GM19467 (cell line): ENCODE measurements around the gene PAIP2.
"Not testable (repeated sequence)": the region's sequence is repeated elsewhere in the genome, so short reads cannot be mapped to it uniquely, and the experiment has no call there.

Source experiments
- ATAC-seq: cut with Tn5 transposase; IDR thresholded peaks from one replicate; pipeline ENCODE4 v1.9.1; 2021; ENCODE audit warnings: mild to moderate bottlenecking, moderate library complexity; ENCODE audit not compliant: unreplicated experiment

PAIP2 gene

DNA sequence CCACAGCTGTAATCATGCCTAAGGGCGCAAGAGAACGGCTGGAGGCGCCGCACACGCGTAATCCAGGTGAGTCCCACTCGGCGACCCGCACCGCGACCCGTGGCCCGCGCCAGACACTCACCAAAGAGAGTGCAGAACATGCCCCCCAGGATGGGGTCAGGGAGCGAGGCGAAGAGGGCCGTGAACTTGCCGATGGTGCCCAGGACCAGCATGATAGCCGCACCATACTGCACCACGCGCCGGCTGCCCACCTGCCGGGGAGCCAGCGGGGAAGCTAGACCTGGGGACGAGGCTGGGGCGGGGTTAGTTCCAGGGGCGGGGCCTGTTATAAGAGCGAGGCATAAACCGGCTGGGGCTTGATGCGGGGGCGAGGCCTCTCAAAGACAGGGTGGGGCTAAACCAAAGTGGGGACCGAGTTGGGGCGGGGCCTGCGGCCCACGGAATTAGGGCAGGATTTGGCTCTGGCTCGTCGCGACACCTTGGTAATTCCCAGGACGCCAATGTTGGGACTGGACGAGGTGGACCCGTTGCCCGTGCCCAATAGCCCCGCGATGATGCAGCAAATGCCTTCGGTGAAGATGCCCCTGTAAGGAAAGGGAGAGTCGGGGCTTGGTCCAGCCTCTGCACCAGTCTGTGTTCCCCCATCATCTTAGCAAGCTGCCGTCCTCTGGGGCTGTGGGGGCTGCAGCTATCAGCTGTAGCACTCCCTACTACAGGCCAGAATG lies 36.6 kb downstream of the PAIP2 start:
- no peak for ATAC-seq

DNA sequence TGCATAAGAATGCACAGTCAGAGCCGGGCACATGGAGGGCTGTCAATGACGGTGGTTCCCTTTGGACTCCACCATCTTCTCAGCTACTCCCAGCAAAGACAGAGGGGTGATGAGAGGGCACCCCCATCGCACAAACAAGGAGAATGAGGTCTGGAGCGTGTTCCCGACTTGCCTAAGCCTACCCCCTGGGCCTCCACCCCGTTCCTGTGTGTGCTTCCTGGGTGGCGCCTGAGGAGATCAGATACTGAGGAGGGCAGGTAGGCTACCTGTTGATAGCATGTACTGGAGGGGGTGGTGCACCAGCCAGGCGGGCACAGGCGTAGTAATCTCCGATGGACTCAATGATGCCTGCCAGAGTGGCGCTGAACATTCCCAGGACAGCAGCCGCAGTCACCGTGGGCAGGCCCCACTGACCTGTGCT lies 37.3 kb downstream of the PAIP2 start:
- no peak for ATAC-seq

GRCh38 chr5:139379626-139380449 lies 38.2 kb downstream of the PAIP2 start:
- ATAC-seq, result no peak

GRCh38 chr5:139381837-139382761 lies 40.4 kb downstream of the PAIP2 start:
- ATAC-seq, result no peak

- ATAC-seq, result no peak
These were observed 41.2 kb downstream of the PAIP2 start for GRCh38 chr5:139382807-139383206.

GRCh38 chr5:139383275-139383992 lies 41.8 kb downstream of the PAIP2 start, which contains the start of gene SLC23A1:
Gene SLC23A1 (minus strand): TSS chr5:139383297. CDS start chr5:139383253, 44 bp downstream.
- no peak for ATAC-seq

- ATAC-seq, result no peak
These were observed 42.4 kb downstream of the PAIP2 start for GRCh38 chr5:139383993-139384590.

DNA sequence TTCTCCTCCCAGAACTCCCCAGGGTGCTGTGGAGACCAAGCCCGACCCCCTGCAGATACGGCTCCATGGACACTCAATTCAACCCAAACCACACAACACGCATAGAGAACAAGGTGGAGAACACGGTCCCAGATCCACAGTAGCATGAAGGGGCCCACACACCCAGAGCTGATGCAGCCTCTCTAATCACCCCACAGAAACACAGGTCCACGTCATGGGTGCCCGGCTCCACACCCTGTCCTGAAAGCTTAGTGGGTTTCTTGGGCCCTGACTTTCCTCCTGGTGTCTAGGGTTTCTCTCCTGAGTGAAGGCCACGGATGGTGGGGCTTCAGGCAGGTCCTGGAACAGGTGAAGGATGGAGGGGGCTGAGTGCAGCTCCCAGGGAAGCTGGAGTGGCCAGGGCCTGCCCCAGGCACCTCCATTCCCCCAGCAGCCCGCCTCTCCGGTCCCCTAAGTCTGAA lies 43.0 kb downstream of the PAIP2 start:
- no peak for ATAC-seq

DNA sequence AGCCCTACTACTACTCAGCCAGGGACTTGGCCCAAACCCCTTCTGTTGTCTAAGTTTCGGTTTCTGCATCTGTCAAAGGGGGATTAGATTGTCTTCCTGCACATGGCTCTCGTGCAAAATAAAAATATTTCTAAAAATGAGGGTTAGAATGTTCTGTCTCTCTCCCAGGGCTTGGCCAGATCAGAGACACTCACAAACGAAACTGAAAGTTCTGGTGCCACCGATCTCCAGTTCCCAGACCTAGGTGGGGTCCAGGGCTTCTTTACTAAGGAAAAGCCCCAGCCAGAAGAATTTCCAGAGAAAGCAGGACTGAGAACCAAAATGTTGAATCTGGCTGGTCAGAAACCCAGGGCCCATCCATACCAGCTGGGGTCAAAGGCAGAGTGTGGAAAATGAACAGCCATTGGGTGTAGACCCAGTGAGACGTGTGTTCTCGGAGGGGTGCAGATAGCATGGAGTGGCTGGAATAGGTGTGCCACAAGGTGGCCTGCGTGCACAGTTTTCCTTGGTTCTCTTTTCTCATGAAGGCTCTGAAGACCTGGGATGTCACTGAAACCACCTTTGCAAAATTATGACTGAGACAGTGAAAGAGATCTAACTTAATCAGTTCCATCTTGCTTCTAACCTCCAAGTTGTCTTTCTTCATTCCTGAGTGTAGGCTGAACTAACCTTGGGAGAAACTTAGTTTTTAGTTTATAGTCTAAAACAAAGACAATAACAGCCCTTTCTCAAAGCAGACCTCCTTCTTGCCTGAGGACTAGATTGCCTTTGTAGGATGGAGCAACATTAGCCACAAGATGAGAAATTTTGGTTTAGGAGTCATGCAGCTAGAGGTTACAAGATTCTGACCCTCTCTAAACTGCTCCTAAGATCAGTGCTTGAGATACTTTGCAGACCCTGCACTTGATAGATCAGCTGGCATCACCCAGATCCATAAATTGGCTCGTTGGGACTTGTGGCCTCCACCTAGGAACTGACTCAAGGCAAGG lies 43.7 kb downstream of the PAIP2 start:
- ATAC-seq, result no peak

DNA sequence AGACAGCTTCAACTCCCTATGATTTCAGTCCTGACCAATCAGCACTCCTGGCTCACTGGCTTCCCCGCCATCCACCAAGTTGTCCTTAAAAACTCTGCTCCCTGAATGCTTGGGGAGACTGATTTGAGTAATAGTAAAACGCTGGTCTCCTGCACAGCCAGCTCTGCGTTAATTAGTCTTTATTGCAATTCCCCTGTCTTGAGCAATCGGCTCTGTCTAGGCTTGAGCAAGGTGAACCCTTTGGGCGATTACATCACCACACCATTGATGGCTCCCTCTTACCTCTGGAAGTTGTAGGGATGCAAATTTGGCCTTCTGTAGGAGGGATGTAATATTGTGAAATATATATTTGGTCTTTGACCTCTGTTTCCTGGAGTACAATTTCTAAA lies 44.4 kb downstream of the PAIP2 start:
- ATAC-seq, result no peak

- ATAC-seq, result not testable (repeated sequence)
These were observed 45.3 kb downstream of the PAIP2 start for GRCh38 chr5:139386956-139387355.

DNA sequence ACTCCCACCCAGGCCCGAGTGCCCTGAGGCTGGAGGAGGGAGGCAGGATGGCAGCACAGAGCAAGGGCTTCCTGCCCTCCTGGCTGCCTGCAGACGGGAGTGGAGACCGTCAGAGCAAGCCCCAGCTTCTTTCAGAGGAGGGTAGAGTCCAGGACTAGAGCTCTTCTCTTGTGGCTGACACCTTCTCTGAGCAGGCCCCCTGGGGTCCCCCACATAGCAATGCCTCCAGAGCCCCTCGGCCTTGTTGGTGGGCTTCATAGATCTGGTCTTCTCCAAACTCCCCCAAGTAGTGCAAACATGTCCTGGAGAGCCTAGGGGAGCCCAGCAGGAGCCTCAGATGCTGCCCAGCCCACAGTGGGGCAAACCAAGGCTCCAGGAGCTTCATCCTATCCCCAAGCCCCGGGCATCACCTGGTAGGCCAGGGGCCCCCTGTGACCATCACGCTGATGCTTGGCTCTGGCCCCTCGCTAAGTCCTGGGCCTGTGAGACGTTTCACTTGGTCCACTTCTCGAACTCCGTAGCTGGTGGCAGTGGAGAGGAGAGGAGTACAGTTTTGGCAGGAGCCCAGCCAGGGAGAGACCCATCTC lies 46.0 kb downstream of the PAIP2 start:
- ATAC-seq, result no peak

DNA sequence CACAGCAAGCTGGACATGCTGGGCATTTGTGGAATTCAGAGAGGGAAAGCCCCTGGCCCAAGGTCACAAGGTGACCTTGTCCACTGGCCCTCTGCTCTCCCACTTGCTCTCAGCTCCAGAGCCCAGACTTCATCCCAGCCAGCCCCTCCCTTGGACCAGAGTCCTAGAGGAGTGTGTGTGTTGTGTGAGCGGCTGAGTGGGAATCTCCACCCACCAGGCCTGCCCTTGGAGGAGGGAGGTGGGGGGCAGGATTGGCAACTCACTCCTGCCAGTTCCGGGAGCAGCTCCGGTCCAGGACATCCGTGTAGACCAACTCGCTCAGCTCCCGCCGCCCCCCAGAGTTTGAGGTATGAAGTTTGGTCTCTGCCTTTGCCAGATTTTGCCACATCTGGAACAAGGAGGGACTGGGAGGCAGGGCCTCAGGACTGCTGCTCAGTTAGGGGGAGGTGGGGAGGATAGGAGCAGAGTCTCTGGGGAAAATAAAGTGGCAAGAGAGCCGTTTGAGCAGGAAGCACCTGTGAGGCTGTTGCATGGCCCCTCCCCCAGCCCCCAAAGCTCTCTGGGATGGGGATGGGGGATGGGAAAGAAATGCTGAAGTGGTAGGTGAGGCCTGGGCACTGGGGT lies 46.7 kb downstream of the PAIP2 start:
- ATAC-seq, result no peak

DNA sequence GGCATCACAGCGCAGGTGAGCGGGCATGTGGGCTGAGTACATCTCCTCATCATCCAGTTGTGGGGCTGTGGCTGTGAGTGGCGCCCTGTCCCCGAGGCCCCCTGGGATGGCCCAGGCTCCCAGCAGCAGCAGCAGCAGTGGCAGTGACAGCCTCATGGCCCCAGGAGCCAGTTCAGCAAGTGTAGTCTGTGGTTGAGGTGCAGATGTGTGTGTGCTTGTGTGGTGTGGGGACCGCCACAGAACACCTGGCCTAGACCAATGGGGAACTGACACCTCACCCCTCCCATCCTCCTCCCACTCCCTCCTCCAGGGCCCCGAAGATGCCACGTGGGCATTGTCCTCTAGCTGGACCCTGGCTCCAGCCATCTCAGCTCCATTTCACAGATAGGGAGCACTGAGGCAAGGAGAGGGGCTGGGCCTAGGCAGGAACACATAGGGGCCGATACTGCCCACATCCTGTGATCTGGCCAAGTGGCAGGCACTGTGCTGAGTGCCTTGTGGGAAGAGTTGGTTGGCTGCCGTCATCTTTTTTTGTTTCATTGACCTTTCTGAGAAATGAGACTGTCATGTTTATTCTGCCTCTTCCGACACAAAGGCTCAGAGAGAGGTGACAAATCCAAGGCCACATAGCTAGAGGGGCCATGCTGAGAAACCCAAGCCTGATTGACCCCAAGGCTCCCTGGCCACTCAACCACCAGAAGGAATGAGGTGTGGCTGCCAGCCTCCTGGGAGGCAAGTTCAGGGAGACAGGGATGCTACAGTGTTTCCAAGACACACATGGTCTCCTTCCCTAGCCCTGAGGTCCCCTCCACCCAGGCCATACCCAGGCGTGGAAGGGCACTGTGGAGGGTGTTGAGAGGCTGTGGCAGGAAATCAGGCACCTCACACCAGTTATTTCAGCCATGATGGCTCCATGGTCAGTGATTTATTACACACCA lies 48.3 kb downstream of the PAIP2 start, which contains the start of gene MZB1:
MZB1 (minus strand) TSS at position 213 of the 938 bp plus-strand sequence; CDS start at position 156, 57 bp downstream.
- peak; percentile 24 for ATAC-seq

DNA sequence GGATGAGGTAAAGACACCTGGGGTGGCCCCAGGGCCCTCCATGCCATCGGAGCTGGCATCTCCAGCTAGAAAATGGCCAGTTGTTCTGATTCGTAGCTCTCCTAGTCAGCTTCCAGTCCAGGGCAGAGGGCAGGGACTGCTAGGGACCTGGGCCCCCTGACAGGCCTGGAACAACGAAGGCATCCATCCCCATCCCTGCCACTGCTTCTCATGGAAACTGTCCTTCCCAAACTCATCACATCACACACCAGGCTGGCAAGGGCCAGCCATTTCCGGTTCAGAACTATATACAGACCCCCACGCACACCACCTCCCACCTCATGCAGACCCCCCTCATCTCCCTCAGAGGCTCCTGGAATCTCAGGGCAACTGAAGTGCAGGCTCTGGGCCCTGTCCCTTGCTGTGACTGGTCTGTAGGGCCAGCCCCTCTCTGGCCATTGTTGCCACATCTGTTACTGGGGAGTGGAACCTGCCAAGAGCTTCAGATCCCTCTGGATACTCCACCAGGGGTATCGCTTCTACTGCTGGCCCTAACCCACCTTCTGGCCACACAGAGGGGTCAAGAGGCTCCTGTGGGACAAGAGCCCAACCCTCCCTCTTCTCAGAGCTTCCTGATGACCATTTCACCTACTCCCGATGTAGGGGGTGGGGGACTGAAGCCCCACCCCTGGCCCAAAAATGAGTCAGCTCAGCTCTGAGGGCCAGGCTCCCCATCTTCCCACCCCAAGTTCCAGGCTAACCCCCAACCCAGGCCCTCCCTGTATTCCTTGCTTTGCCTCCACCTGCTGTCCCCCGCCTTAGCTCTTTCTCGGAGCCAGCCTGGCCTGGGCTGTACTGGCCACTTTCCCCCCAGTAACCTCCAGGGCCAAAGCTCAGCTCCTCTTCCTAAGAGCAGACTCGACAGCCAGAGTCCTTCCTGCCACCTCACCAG lies 49.2 kb downstream of the PAIP2 start:
- no peak for ATAC-seq
